RWPE2 (cell line): Measurements from ENCODE around the gene MRPL46.

Experiments
- ATAC-seq: fragments of 200-7000 bp; cut with Tn5 transposase; 3 replicates; pipeline ENCODE4 v1.9.1; 2021; ENCODE audit warnings: low read depth
- DNase-seq: peaks from one replicate; pipeline ENCODE4 v3.0.0-alpha.2; 2020; ENCODE audit warnings: low spot score
- H3K27ac ChIP-seq: fragments of 450-650 bp; 2 replicates; pipeline ENCODE4 v1.5.1; 2017; ENCODE audit warnings: mild to moderate bottlenecking; ENCODE audit not compliant: poor library complexity, severe bottlenecking
- H3K27me3 ChIP-seq: fragments of 250-450 bp; sonication (Bioruptor Pico); 2 replicates; pipeline ENCODE4 v1.5.1; 2021; ENCODE audit warnings: mild to moderate bottlenecking, moderate library complexity; ENCODE audit not compliant: insufficient read depth, poor library complexity, severe bottlenecking
- H3K36me3 ChIP-seq: fragments of 250-450 bp; sonication (Bioruptor Pico); 2 replicates; pipeline ENCODE4 v1.5.1; 2020; ENCODE audit warnings: low read depth, mild to moderate bottlenecking, moderate library complexity
- H3K4me1 ChIP-seq: fragments of 250-450 bp; sonication (Bioruptor Pico); 2 replicates; pipeline ENCODE4 v1.5.1; 2021; ENCODE audit warnings: mild to moderate bottlenecking, moderate library complexity; ENCODE audit not compliant: insufficient read depth, poor library complexity, severe bottlenecking
- H3K4me3 ChIP-seq: fragments of 250-450 bp; sonication (Bioruptor Pico); 2 replicates; pipeline ENCODE4 v1.5.1; 2021; ENCODE audit warnings: mild to moderate bottlenecking, moderate library complexity; ENCODE audit not compliant: severe bottlenecking
- H3K9me3 ChIP-seq: fragments of 250-450 bp; sonication (Bioruptor Pico); 2 replicates; pipeline ENCODE4 v1.5.1; 2021; ENCODE audit warnings: mild to moderate bottlenecking, moderate library complexity; ENCODE audit not compliant: severe bottlenecking
- CTCF ChIP-seq: fragments of 450-650 bp; IDR thresholded peaks from one replicate; pipeline ENCODE4 v1.5.1; 2017; ENCODE audit warnings: mild to moderate bottlenecking, moderate library complexity; ENCODE audit not compliant: poor library complexity, severe bottlenecking

MRPL46 gene

GRCh38 chr15:88467073-88467934, at the start of gene MRPL46, which contains the start of gene MRPS11:
Gene MRPL46 (minus strand): TSS chr15:88467388. CDS start chr15:88467377, 11 bp downstream.
Gene MRPS11 (plus strand): TSS chr15:88467708. CDS start chr15:88467718, 10 bp downstream.
- DNase-seq = peak; percentile 93
- Histone ChIP-seq H3K4me3 (peak within 1 kb of the TSS; percentile 61), H3K9me3 (no peaks in the 10 kb centered on the region), H3K36me3 (peaks cover 64% of the 10 kb centered on the region), H3K4me1 (peaks cover 8% of the 10 kb centered on the region), H3K27ac (peak within 1 kb of the TSS; percentile 45), H3K27me3 (no peaks in the 10 kb centered on the region)
- TF ChIP-seq CTCF = no peak
- ATAC-seq = peak; percentile 90

GRCh38 chr15:88513195-88513594, 46.0 kb upstream of the MRPL46 start:
- Histone ChIP-seq H3K4me3 (no peak overlapping the region), H3K4me1 (no peaks in the 10 kb centered on the region), H3K36me3 (peaks cover 17% of the 10 kb centered on the region), H3K27me3 (no peaks in the 10 kb centered on the region), H3K27ac (no peak overlapping the region), H3K9me3 (no peaks in the 10 kb centered on the region)
- TF ChIP-seq CTCF = no peak
- DNase-seq (no peak), ATAC-seq (peak; percentile 82)

- TF ChIP-seq CTCF = no peak
- no peak overlapping the region for H3K4me3 ChIP-seq
Measured at GRCh38 chr15:88512601-88513000, 45.4 kb upstream of the MRPL46 start.

GRCh38 chr15:88512078-88512477, 44.9 kb upstream of the MRPL46 start:
- Histone ChIP-seq H3K27ac (no peak overlapping the region), H3K36me3 (peaks cover 17% of the 10 kb centered on the region), H3K9me3 (no peaks in the 10 kb centered on the region), H3K4me1 (no peaks in the 10 kb centered on the region), H3K4me3 (no peak overlapping the region), H3K27me3 (no peaks in the 10 kb centered on the region)
- ATAC-seq = no peak
- TF ChIP-seq CTCF = no peak
- DNase-seq = no peak

More at GRCh38 chr15:88512601-88513000, 45.4 kb upstream of the MRPL46 start:
- ATAC-seq (peak; percentile 33; the same call in 1 of the 3 replicates), DNase-seq (no peak)
- Histone ChIP-seq H3K27ac (no peak overlapping the region), H3K4me1 (no peaks in the 10 kb centered on the region), H3K9me3 (no peaks in the 10 kb centered on the region), H3K27me3 (no peaks in the 10 kb centered on the region), H3K36me3 (peaks cover 17% of the 10 kb centered on the region)

GRCh38 chr15:88511161-88511560, 44.0 kb upstream of the MRPL46 start:
- Histone ChIP-seq H3K27ac (no peak overlapping the region), H3K4me1 (no peaks in the 10 kb centered on the region), H3K9me3 (no peaks in the 10 kb centered on the region), H3K4me3 (no peak overlapping the region), H3K36me3 (peaks cover 17% of the 10 kb centered on the region), H3K27me3 (no peaks in the 10 kb centered on the region)
- DNase-seq = no peak
- no peak for ATAC-seq
- TF ChIP-seq CTCF = no peak
